HG03196 (cell line): ENCODE results near the gene HSD3B7.
"Not testable (repeated sequence)": the region's sequence is repeated elsewhere in the genome, so short reads cannot be mapped to it uniquely, and the experiment has no call there.

Source experiments
- ATAC-seq: cut with Tn5 transposase; IDR thresholded peaks from one replicate; pipeline ENCODE4 v1.9.1; 2021; ENCODE audit not compliant: unreplicated experiment

Gene HSD3B7

GRCh38 chr16:30984669-30985400, at the start of gene HSD3B7:
HSD3B7 (plus strand) TSS chr16:30985207; CDS start chr16:30985659, 452 bp downstream.
- ATAC-seq, result no peak

GRCh38 chr16:30937692-30938091, 47.3 kb upstream of the HSD3B7 start:
- ATAC-seq, result no peak

- ATAC-seq, result not testable (repeated sequence)
Measured at GRCh38 chr16:30939571-30939970, 45.4 kb upstream of the HSD3B7 start.

- ATAC-seq, result peak; percentile 84
Measured at GRCh38 chr16:30941600-30942425, 43.2 kb upstream of the HSD3B7 start.

DNA sequence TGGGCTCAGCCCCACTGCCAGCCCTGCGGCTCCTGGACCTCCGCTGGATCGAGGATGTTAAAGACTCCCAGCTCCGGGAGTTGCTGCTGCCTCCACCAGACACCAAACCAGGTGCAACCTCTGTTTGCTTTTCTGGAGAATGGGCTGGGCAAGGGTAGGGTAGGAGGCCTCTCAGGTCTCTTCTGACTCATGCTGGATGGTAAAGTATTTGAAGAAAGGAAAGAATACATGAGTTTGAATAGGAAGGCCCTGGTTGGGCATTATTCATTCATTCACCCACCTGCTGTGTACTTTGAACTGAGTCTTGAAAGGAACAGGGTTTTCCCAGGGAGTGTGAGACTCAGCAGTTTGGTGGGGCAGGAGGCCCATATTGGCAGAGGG, 42.6 kb upstream of the HSD3B7 start:
- ATAC-seq, result no peak

GRCh38 chr16:30944352-30944751, 40.7 kb upstream of the HSD3B7 start:
- ATAC-seq, result no peak

DNA sequence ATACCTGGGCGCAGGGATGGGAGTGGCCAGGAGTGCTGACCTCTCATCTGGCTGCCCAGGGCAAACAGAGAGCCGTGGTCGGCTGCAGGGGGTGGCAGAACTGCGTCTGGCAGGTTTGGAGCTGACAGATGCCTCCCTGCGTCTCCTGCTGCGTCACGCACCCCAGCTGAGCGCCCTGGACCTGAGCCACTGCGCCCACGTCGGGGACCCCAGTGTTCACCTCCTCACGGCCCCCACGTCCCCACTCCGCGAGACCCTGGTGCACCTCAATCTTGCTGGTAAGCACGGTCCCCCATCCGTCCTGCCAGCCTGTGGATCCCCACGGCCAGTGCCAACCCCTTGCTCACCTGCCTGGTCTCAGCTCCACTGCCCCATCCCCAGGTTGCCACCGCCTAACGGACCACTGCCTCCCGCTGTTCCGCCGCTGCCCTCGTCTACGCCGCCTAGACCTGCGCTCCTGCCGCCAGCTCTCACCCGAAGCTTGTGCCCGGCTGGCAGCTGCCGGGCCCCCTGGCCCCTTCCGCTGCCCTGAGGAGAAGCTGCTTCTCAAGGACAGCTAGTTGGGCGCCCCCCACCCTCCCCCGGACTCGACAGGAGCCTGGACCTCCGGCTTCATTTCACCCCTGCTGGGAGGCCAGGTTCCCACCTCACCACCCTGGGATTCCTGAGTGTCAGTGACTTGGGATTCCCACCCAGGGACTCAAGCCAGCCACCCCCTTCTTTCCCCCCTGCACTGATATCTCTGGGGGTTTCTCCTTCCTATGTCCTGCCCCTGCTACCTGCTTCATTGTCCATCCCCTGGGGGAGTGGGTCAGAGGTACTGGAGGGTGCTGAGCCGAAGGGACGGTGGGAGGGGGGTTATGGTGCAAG, 38.1 kb upstream of the HSD3B7 start:
- ATAC-seq, result no peak

DNA sequence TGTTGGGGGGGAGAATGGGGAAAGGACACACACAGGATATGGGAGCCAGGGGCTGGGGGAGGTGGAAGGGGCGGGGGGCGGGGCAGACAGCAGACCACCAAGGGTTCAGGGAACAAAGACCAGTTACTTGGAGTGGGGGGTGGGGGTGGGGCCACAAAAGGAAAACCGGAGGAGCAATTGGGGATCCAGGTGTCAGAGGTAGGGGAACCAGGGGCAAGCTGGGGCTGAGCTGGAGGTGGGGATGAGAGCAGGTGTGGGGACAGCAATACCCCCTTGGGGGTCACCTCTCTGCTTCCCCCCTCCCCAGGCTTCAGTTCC, 37.5 kb upstream of the HSD3B7 start:
- no peak for ATAC-seq

GRCh38 chr16:30947859-30948666, 36.9 kb upstream of the HSD3B7 start:
- no peak for ATAC-seq

DNA sequence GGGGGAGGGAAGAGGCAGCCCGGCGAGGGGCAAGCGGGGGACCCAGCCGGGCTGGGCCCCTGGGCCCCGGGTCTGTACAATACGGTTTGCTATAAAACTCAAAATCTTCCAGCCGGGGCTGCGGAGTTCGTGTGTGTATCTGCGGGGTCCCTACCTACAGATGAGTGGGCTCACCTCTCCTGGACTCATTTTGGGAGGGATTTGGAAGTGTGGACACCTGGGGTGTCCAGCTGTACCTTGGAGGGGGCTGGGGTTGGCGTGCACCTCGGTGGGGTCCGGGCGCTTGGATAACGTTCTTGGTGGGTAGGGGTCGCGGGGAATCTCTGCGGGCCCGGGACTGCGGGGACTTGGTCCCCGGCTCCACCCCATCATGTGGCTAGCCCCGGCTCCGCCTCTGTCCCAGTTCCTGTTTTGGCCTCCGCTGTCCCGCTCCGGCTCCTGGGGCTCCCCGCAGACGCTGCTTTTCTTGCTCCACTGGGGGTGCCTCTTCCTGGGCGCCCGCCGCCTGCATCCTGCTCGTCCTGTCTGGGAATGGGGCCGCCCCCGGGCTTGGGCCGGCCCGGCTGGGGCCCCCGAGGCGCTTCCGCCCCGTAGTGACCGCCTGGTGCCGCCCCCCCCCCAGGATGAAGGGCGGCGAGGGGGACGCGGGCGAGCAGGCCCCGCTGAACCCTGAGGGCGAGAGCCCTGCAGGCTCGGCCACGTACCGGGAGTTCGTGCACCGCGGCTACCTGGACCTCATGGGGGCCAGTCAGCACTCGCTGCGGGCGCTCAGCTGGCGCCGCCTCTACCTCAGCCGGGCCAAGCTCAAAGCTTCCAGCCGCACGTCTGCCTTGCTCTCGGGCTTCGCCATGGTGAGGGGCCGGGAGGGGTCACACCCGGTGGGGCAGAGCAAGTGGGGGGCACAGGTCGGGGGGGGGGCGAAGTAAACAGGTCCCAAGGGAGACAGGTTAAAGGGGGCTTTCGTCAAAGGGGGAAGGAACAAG, 36.0 kb upstream of the HSD3B7 start, which contains the start of gene ORAI3:
ORAI3 (plus strand) TSS at position 402 of the 983 bp plus-strand sequence; CDS start at position 624, 222 bp downstream.
- peak; percentile 53 for ATAC-seq

- ATAC-seq, result peak; percentile 54
Measured at GRCh38 chr16:30949650-30950515, 35.1 kb upstream of the HSD3B7 start.

DNA sequence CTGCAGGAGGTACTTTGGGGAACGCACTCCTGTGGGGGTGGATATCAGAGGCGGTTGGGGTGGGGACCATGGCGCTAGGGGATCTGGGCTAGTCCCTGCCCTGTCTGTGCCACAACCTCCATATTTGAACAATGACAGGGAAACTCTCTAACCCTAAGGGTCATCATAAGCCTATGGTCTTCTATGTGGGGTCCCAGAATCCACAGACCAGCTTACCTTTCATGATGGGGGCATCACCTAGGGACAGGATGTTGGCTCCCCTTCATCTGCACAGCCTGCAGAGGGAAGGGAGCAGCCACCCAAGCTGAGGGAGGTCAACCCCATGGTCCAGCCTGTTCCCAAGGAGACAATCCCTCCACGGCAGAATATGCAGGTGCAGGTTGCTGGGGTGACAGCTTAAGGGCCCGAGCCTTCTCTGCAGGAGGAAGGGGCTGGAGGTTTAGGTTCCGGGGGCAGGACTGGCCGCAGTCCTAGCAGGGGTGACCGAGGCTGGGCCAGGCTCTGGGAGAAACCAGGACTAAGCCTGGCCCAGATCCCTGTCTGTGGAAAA, 34.4 kb upstream of the HSD3B7 start:
- no peak for ATAC-seq

DNA sequence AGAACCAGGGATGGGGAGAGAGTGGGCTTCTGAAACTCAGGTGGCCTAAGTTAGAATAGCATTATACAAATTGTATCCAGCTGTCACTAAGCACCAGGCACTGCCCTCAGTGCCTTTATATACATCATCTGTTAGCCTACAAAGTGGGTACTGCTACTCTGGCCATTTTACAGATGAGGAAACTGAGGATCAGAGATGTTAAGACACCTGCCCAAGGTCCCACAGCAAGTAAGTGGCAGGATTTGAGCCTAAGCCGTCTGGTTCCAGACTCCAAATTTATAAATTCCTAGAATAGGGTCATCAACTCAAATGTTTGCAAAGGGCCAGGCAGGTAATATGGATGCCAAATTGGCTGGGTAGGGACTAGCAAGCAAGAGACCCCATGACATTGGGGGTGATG, 33.8 kb upstream of the HSD3B7 start:
- ATAC-seq, result no peak

- ATAC-seq, result no peak
Measured at GRCh38 chr16:30951750-30952149, 33.3 kb upstream of the HSD3B7 start.

GRCh38 chr16:30953111-30953510, 31.9 kb upstream of the HSD3B7 start:
- ATAC-seq, result no peak

- ATAC-seq, result no peak
Measured at GRCh38 chr16:30953511-30954124, 31.4 kb upstream of the HSD3B7 start.

GRCh38 chr16:30954993-30955392, 30.0 kb upstream of the HSD3B7 start:
- ATAC-seq, result no peak
